OCI-LY3 (cell line): ENCODE data around the gene RD3L.

Experiments
- CTCF ChIP-seq: fragments of 200-600, 300-600 bp; sonication (generic); IDR thresholded peaks from 2 replicates; pipeline ENCODE4 v1.5.1; 2014; ENCODE audit warnings: antibody characterized with exemption, low read length, low read depth
- EZH2phosphoT487 ChIP-seq: fragments of 200-600 bp; shearing (Covaris generic); IDR thresholded peaks from 2 replicates; pipeline ENCODE4 v1.6.1; 2018; ENCODE audit warnings: antibody characterized with exemption, mixed run types, low read depth

- TF ChIP-seq CTCF, result no peak
- TF ChIP-seq EZH2phosphoT487, result no peak
Observed at GRCh38 chr14:103989034-103989433, 46.7 kb upstream of the RD3L start.
